Fibroblast of lung (primary cell): ENCODE data around the gene STON2.

ENCODE experiments used
- EZH2 ChIP-seq: IDR thresholded peaks from 2 replicates; pipeline ENCODE4 v1.5.1; 2012; ENCODE audit warnings: low read length, control low read depth, mild to moderate bottlenecking; ENCODE audit errors: missing control alignments
- TF ChIP-seq, protein P1 (sequence below), 2 donors: IDR thresholded peaks in 1 of 2; conservative IDR thresholded peaks in 1 of 2; 1 replicate in 1 of 2; 2 replicates in 1 of 2; pipeline ENCODE4 v1.5.1; 2011 to 2012; ENCODE audit warnings: low read length in 2 of 2, control low read depth in 1 of 2, inconsistent platforms in 1 of 2, low read depth in 1 of 2, mild to moderate bottlenecking in 1 of 2

DNA sequence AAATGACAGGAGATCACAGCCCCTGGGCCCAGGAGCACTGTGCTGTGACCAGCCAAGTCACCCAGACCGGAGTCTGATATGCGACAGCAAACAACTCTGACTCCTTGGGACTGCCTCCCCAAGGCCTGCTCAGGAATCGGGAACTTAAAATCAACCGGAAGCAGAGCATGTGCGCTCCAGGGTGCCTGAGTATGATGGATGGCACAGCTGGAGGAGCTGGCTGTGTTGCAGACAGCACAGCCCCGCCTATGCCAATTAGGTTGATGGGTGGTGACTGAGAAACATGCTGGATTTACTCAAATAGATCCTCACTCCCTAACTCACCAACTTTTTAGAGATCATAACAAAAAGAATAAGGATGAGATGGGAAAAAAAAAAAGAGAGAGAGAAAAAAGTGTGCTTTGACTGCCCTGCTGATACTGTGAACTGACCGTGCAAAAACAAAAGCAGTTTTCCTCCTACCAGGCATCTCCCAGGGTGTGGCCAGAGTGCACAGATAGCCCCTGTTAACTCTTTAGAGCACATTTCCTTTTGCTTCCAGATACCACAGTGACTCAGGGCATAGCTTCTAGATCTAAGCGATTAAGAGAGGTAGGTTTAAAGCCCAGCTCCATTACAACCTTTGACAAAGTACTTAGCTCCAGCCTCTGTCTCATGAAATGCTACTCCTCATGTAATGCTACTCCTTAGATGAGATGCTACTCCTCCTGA, 27.4 kb upstream of the STON2 start:
- TF ChIP-seq, protein P1, sequence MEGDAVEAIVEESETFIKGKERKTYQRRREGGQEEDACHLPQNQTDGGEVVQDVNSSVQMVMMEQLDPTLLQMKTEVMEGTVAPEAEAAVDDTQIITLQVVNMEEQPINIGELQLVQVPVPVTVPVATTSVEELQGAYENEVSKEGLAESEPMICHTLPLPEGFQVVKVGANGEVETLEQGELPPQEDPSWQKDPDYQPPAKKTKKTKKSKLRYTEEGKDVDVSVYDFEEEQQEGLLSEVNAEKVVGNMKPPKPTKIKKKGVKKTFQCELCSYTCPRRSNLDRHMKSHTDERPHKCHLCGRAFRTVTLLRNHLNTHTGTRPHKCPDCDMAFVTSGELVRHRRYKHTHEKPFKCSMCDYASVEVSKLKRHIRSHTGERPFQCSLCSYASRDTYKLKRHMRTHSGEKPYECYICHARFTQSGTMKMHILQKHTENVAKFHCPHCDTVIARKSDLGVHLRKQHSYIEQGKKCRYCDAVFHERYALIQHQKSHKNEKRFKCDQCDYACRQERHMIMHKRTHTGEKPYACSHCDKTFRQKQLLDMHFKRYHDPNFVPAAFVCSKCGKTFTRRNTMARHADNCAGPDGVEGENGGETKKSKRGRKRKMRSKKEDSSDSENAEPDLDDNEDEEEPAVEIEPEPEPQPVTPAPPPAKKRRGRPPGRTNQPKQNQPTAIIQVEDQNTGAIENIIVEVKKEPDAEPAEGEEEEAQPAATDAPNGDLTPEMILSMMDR (conservative IDR thresholded peaks at IDR 0.05 in 1 of 2, IDR thresholded peaks at IDR 0.05 in 1 of 2; ENCODE audit: low read depth in 1 of 2, low read length in 2 of 2) = no peak
- TF ChIP-seq EZH2 = no peak
